CD8-positive, alpha-beta memory T cell (primary cell): ENCODE measurements around the gene CTDNEP1. TPM values are rescaled to one million over a fixed set of nuclear protein-coding genes. Genes with fewer than 3 reads are reported as not detected.

Source experiments
- CTCF ChIA-PET: fragments of 350-600 bp; sonication (Branson Sonifier 250); formaldehyde crosslinking; loops from one replicate; lab custom pipeline; 2021; ENCODE audit warnings: antibody characterized with exemption; lab: Charles Lee
- POLR2A ChIA-PET: fragments of 350-600 bp; sonication (Branson Sonifier 250); formaldehyde crosslinking; loops from one replicate; lab custom pipeline; 2021; ENCODE audit warnings: antibody characterized with exemption; lab: Charles Lee
- DNase-seq, 5 donors: peaks; one replicate each; pipeline versions ENCODE4 v3.0.0 to v3.0.0-alpha.2; 2020 to 2022; ENCODE audit warnings: mixed read lengths in 1 of 5
- H3K27ac ChIP-seq: one replicate; pipeline ENCODE4 v1.7.0; 2013; ENCODE audit warnings: low read depth, mild to moderate bottlenecking, low read length, moderate library complexity
- H3K27me3 ChIP-seq: 2 replicates; pipeline ENCODE4 v1.7.0; 2013; ENCODE audit warnings: low read length, mild to moderate bottlenecking; ENCODE audit not compliant: insufficient read depth, poor library complexity, severe bottlenecking
- H3K36me3 ChIP-seq: 2 replicates; pipeline ENCODE4 v1.7.0; 2013; ENCODE audit warnings: mild to moderate bottlenecking, low read length, moderate library complexity; ENCODE audit not compliant: insufficient read depth
- H3K4me1 ChIP-seq: 2 replicates; pipeline ENCODE4 v1.7.0; 2013; ENCODE audit warnings: mild to moderate bottlenecking, low read length, moderate library complexity; ENCODE audit not compliant: insufficient read depth
- H3K4me3 ChIP-seq: 2 replicates; pipeline ENCODE4 v1.7.0; 2013; ENCODE audit warnings: mild to moderate bottlenecking, low read length
- H3K9me3 ChIP-seq: 2 replicates; pipeline ENCODE4 v1.7.0; 2013; ENCODE audit warnings: mild to moderate bottlenecking, low read length
- H3K27ac Mint-ChIP-seq, 8 donors: one replicate each; pipeline ENCODE4 v1.8.0; 2020 to 2021; ENCODE audit warnings: mixed read lengths in 8 of 8, mild to moderate bottlenecking in 6 of 8, inconsistent platforms in 3 of 8, moderate library complexity in 3 of 8
- H3K27me3 Mint-ChIP-seq, 2 donors: one replicate each; pipeline ENCODE4 v1.8.0; 2020 to 2021; ENCODE audit warnings: mixed read lengths in 2 of 2, mild to moderate bottlenecking in 1 of 2, moderate library complexity in 1 of 2
- H3K36me3 Mint-ChIP-seq, 3 donors: one replicate each; pipeline ENCODE4 v1.8.0; 2020 to 2021; ENCODE audit warnings: mixed read lengths in 3 of 3, inconsistent platforms in 1 of 3, mild to moderate bottlenecking in 1 of 3
- H3K4me1 Mint-ChIP-seq, 3 donors: one replicate each; pipeline ENCODE4 v1.8.0; 2020 to 2021; ENCODE audit warnings: mixed read lengths in 3 of 3, inconsistent platforms in 1 of 3, mild to moderate bottlenecking in 1 of 3
- H3K4me3 Mint-ChIP-seq, 7 donors: one replicate each; pipeline ENCODE4 v1.8.0; 2020 to 2021; ENCODE audit warnings: mixed read lengths in 7 of 7, mild to moderate bottlenecking in 6 of 7, moderate library complexity in 4 of 7, inconsistent platforms in 2 of 7
- H3K9me3 Mint-ChIP-seq, 5 donors: one replicate each; pipeline ENCODE4 v1.8.0; 2020 to 2022; ENCODE audit warnings: mixed read lengths in 5 of 5, mild to moderate bottlenecking in 3 of 5, moderate library complexity in 2 of 5, inconsistent platforms in 1 of 5
- polyA plus RNA-seq: library from polyadenylated mRNA; unstranded; fragments of 300-500 nt; fragmentation: Illumina TruSeq; gene quantifications from one replicate; pipeline ENCODE4 v1.2.3, GENCODE V29; 2021
- total RNA-seq, 2 experiments: library from RNA; stranded (reverse); gene quantifications; one replicate each; pipeline ENCODE4 v1.2.3, GENCODE V29; 2021

Gene CTDNEP1
- total RNA-seq (100 to 1,000 TPM; 224 to 240 TPM), polyA plus RNA-seq (57.1 TPM)

- CTCF ChIA-PET: interaction anchor here (1.1 to 1.2 kb wide), 2 partner anchors 9 to 13 kb away, joined by 4 to 6 read pairs; partner anchors contain the start of gene GABARAP
- peaks cover 16% of the 10 kb centered on the region for H3K36me3 ChIP-seq
- H3K27me3 ChIP-seq: no peaks in the 10 kb centered on the region
- H3K27me3 Mint-ChIP-seq: peaks cover 0 to 2% of the 10 kb centered on the region in 2 donors
- H3K27ac Mint-ChIP-seq: peak within 1 kb of the TSS; percentile 97 to 100 (median 99)
- peaks cover 33% of the 10 kb centered on the region for H3K4me1 ChIP-seq
- H3K4me3 Mint-ChIP-seq: peak within 1 kb of the TSS; percentile 94 to 98 (median 96)
- no peaks in the 10 kb centered on the region for H3K9me3 ChIP-seq
- peak in 4 of 5 donors; percentile 98 to 100 (median 98) for DNase-seq
- H3K4me1 Mint-ChIP-seq: peaks cover 38 to 55% (median 41%) of the 10 kb centered on the region in 3 donors
- H3K4me3 ChIP-seq: peak within 1 kb of the TSS; percentile 85
- H3K9me3 Mint-ChIP-seq: no peaks in the 10 kb centered on the region
- H3K27ac ChIP-seq: peak within 1 kb of the TSS; percentile 97
- POLR2A ChIA-PET: interaction anchor here (0.7 to 2.5 kb wide), 5 partner anchors 9 to 868 kb away, joined by 3 to 16 read pairs (median 6); partner anchors contain the start of genes DVL2, GABARAP and PHF23
- peaks cover under 1 to 50% (median 10%) of the 10 kb centered on the region in 3 donors for H3K36me3 Mint-ChIP-seq
Measured at GRCh38 chr17:7251661-7252175, at the start of gene CTDNEP1. Gene CTDNEP1, minus strand, starts transcription at chr17:7251734. Its CDS starts 438 bp downstream, at chr17:7251296.

GRCh38 chr17:7296189-7296861, 44.8 kb upstream of the CTDNEP1 start:
- Mint-ChIP-seq H3K9me3 (peaks cover 0 to 2% (median 0%) of the 10 kb centered on the region in 5 donors), H3K27me3 (peaks cover 20 to 23% of the 10 kb centered on the region in 2 donors), H3K36me3 (no peaks in the 10 kb centered on the region), H3K4me1 (peaks cover 14 to 27% (median 22%) of the 10 kb centered on the region in 3 donors), H3K27ac (no peak overlapping the region), H3K4me3 (peak overlapping the region in 4 of 7 donors; percentile 19 to 48 (median 46))
- peaks cover 24% of the 10 kb centered on the region for H3K4me1 ChIP-seq
- no peaks in the 10 kb centered on the region for H3K36me3 ChIP-seq
- H3K27ac ChIP-seq: no peak overlapping the region
- H3K4me3 ChIP-seq: no peak overlapping the region
- POLR2A ChIA-PET: interaction anchor here (0.6 to 2.1 kb wide), 8 partner anchors 9 to 160 kb away, joined by 3 to 9 read pairs (median 4); partner anchors contain the start of genes ACAP1 and SLC2A4
- H3K27me3 ChIP-seq: peaks cover 7% of the 10 kb centered on the region
- DNase-seq: peak in 4 of 5 donors; percentile 56 to 68 (median 60)
- CTCF ChIA-PET: interaction anchor here (0.7 to 4.8 kb wide), 32 partner anchors 9 to 265 kb away, joined by 3 to 87 read pairs (median 5); partner anchors contain the start of genes ACADVL, ACAP1, DLG4 and GABARAP
- no peaks in the 10 kb centered on the region for H3K9me3 ChIP-seq

- ChIA-PET POLR2A (interaction anchor here (0.6 to 2.1 kb wide), 5 partner anchors 10 to 159 kb away, joined by 3 to 9 read pairs (median 6); partner anchors contain the start of genes ACAP1 and SLC2A4), CTCF (interaction anchor here (1.0 to 4.8 kb wide), 27 partner anchors 10 to 265 kb away, joined by 3 to 87 read pairs (median 6); partner anchors contain the start of genes ACADVL, ACAP1, DLG4 and GABARAP)
- peaks cover 7% of the 10 kb centered on the region for H3K27me3 ChIP-seq
- peak overlapping the region; percentile 32 for H3K4me3 ChIP-seq
- peaks cover 14 to 27% (median 22%) of the 10 kb centered on the region in 3 donors for H3K4me1 Mint-ChIP-seq
- DNase-seq: no peak
- H3K36me3 ChIP-seq: no peaks in the 10 kb centered on the region
- H3K36me3 Mint-ChIP-seq: no peaks in the 10 kb centered on the region
- H3K9me3 Mint-ChIP-seq: peaks cover 0 to 2% (median 0%) of the 10 kb centered on the region in 5 donors
- peaks cover 21 to 23% of the 10 kb centered on the region in 2 donors for H3K27me3 Mint-ChIP-seq
- H3K27ac Mint-ChIP-seq: peak overlapping the region in 6 of 8 donors; percentile 23 to 80 (median 48)
- H3K9me3 ChIP-seq: no peaks in the 10 kb centered on the region
- peak overlapping the region; percentile 74 to 87 (median 79) for H3K4me3 Mint-ChIP-seq
- no peak overlapping the region for H3K27ac ChIP-seq
- H3K4me1 ChIP-seq: peaks cover 24% of the 10 kb centered on the region
Measured at GRCh38 chr17:7295230-7296180, 44.0 kb upstream of the CTDNEP1 start.

- peak within 1 kb of the TSS; percentile 74 to 87 (median 79) for H3K4me3 Mint-ChIP-seq
- H3K27ac ChIP-seq: no peak within 1 kb of the TSS
- peak within 1 kb of the TSS in 6 of 8 donors; percentile 23 to 80 (median 48) for H3K27ac Mint-ChIP-seq
- H3K4me3 ChIP-seq: peak within 1 kb of the TSS; percentile 32
- POLR2A ChIA-PET: no interaction called here
- CTCF ChIA-PET: no interaction called here
- H3K36me3 Mint-ChIP-seq: no peaks in the 10 kb centered on the region
- H3K4me1 Mint-ChIP-seq: peaks cover 14 to 27% (median 22%) of the 10 kb centered on the region in 3 donors
- H3K27me3 Mint-ChIP-seq: peaks cover 25 to 26% of the 10 kb centered on the region in 2 donors
- peaks cover 0 to 2% (median 0%) of the 10 kb centered on the region in 5 donors for H3K9me3 Mint-ChIP-seq
- no peaks in the 10 kb centered on the region for H3K36me3 ChIP-seq
- H3K27me3 ChIP-seq: peaks cover 7% of the 10 kb centered on the region
- peak; percentile 62 to 79 (median 66) for DNase-seq
- H3K4me1 ChIP-seq: peaks cover 24% of the 10 kb centered on the region
- H3K9me3 ChIP-seq: no peaks in the 10 kb centered on the region
Measured at GRCh38 chr17:7294614-7295153, 43.1 kb upstream of the CTDNEP1 start, which contains the start of gene YBX2. Gene YBX2, minus strand, starts transcription at chr17:7294639. Its CDS starts 139 bp downstream, at chr17:7294500.

- H3K27ac Mint-ChIP-seq: peak overlapping the region in 1 of 8 donors; percentile 35
- H3K4me3 ChIP-seq: peak overlapping the region; percentile 15
- peaks cover 7% of the 10 kb centered on the region for H3K27me3 ChIP-seq
- peak in 2 of 5 donors; percentile 13 to 36 for DNase-seq
- ChIA-PET POLR2A (interaction anchor here (0.9 kb wide), 1 partner anchor 11 kb away, joined by 4 read pairs; no protein-coding TSS in a partner anchor), CTCF (interaction anchor here (2.5 kb wide), 1 partner anchor 12 kb away, joined by 10 read pairs; the partner anchor contains the start of gene SLC2A4)
- H3K4me1 Mint-ChIP-seq: peaks cover 14 to 27% (median 22%) of the 10 kb centered on the region in 3 donors
- H3K27me3 Mint-ChIP-seq: peaks cover 25 to 26% of the 10 kb centered on the region in 2 donors
- no peak overlapping the region for H3K27ac ChIP-seq
- no peaks in the 10 kb centered on the region for H3K9me3 ChIP-seq
- H3K9me3 Mint-ChIP-seq: peaks cover 0 to 2% (median 0%) of the 10 kb centered on the region in 5 donors
- peaks cover 24% of the 10 kb centered on the region for H3K4me1 ChIP-seq
- peak overlapping the region in 6 of 7 donors; percentile 35 to 72 (median 50) for H3K4me3 Mint-ChIP-seq
- no peaks in the 10 kb centered on the region for H3K36me3 Mint-ChIP-seq
- H3K36me3 ChIP-seq: no peaks in the 10 kb centered on the region
Measured at GRCh38 chr17:7293816-7294613, 42.5 kb upstream of the CTDNEP1 start.

GRCh38 chr17:7293159-7293558, 41.6 kb upstream of the CTDNEP1 start:
- peaks cover 14 to 27% (median 22%) of the 10 kb centered on the region in 3 donors for H3K4me1 Mint-ChIP-seq
- peak overlapping the region in 2 of 8 donors; percentile 9 to 35 for H3K27ac Mint-ChIP-seq
- Histone ChIP-seq H3K27me3 (peaks cover 7% of the 10 kb centered on the region), H3K9me3 (no peaks in the 10 kb centered on the region), H3K4me1 (peaks cover 24% of the 10 kb centered on the region), H3K4me3 (no peak overlapping the region), H3K36me3 (no peaks in the 10 kb centered on the region), H3K27ac (no peak overlapping the region)
- peaks cover 26 to 29% of the 10 kb centered on the region in 2 donors for H3K27me3 Mint-ChIP-seq
- H3K36me3 Mint-ChIP-seq: no peaks in the 10 kb centered on the region
- no peak for DNase-seq
- ChIA-PET CTCF (interaction anchor here (2.5 kb wide), 1 partner anchor 11 kb away, joined by 10 read pairs; the partner anchor contains the start of gene SLC2A4), POLR2A (interaction anchor here (0.9 kb wide), 1 partner anchor 10 kb away, joined by 4 read pairs; no protein-coding TSS in a partner anchor)
- peak overlapping the region in 6 of 7 donors; percentile 19 to 68 (median 58) for H3K4me3 Mint-ChIP-seq
- H3K9me3 Mint-ChIP-seq: peaks cover 0 to 2% (median 0%) of the 10 kb centered on the region in 5 donors
